Measurements from ENCODE around the gene AHCYL1.

GRCh38 chr1:109983380-109984189 is 980 bp upstream of the AHCYL1 start:
- TF ChIP-seq CTCF (IDR thresholded peaks at IDR 0.05): no peak
- TF ChIP-seq POLR2A (IDR thresholded peaks at IDR 0.05): no peak

Data from stomach (tissue), 4 donors.